Panc1 (cell line): ENCODE measurements around the gene IL1R2. TPM values are rescaled to one million over a fixed set of nuclear protein-coding genes. Genes with fewer than 3 reads are reported as not detected.

Experiments
- ATAC-seq: fragments of 200-7000 bp; cut with Tn5 transposase; 2 replicates; pipeline ENCODE4 v1.9.1; 2020; ENCODE audit warnings: mild to moderate bottlenecking, moderate library complexity
- BruUV-seq: library from RNA; stranded (reverse); fragments of 400-500 nt; replicated peaks from 2 replicates; lab custom pipeline; 2021; lab: Mats Ljungman, UMichigan
- CTCF ChIA-PET: fragments of 300-600 bp; sonication (Branson Sonifier 250); formaldehyde crosslinking; loops from one replicate; lab custom pipeline; 2022; ENCODE audit warnings: antibody characterized with exemption; lab: Charles Lee
- POLR2A ChIA-PET: fragments of 300-600 bp; sonication (Branson Sonifier 250); formaldehyde crosslinking; loops from one replicate; lab custom pipeline; 2022; ENCODE audit warnings: antibody characterized with exemption; lab: Charles Lee
- DNase-seq: peaks from one replicate; pipeline ENCODE4 v3.0.0-alpha.2; 2010; ENCODE audit warnings: low read depth, low spot score
- H3K27ac ChIP-seq: 2 replicates; pipeline ENCODE4 v1.5.1; 2011; ENCODE audit warnings: mild to moderate bottlenecking, low read length, inconsistent platforms
- H3K27me3 ChIP-seq: fragments of 200-500 bp; sonication (Bioruptor generic); 2 replicates; pipeline ENCODE4 v1.6.0; 2014; ENCODE audit warnings: low read length, inconsistent platforms; ENCODE audit not compliant: control insufficient read depth, insufficient read depth
- H3K36me3 ChIP-seq: fragments of 200-500 bp; sonication (Bioruptor generic); 2 replicates; pipeline ENCODE4 v1.5.1; 2014; ENCODE audit warnings: inconsistent platforms, mild to moderate bottlenecking, low read length, moderate library complexity; ENCODE audit not compliant: control insufficient read depth, insufficient read depth
- H3K4me1 ChIP-seq: 2 replicates; pipeline ENCODE4 v1.5.1; 2011; ENCODE audit warnings: inconsistent platforms, mild to moderate bottlenecking, low read length, moderate library complexity; ENCODE audit not compliant: control insufficient read depth, insufficient read depth
- H3K4me3 ChIP-seq, 2 experiments: 2 replicates each; pipeline ENCODE4 v1.5.1; 2011 to 2012; ENCODE audit warnings: low read depth in 2 of 2, low read length in 2 of 2, mild to moderate bottlenecking in 2 of 2, inconsistent platforms in 1 of 2, moderate library complexity in 1 of 2
- H3K9me3 ChIP-seq: fragments of 200-500 bp; sonication (Bioruptor generic); 2 replicates; pipeline ENCODE4 v1.5.1; 2014; ENCODE audit warnings: low read depth, mild to moderate bottlenecking, inconsistent platforms, low read length, moderate library complexity; ENCODE audit not compliant: control insufficient read depth, insufficient read depth
- POLR2AphosphoS5 ChIP-seq: IDR thresholded peaks from 2 replicates; pipeline ENCODE4 v1.6.1; 2012; ENCODE audit warnings: mild to moderate bottlenecking, low read depth, low read length, moderate library complexity
- SIN3A ChIP-seq: IDR thresholded peaks from 2 replicates; pipeline ENCODE4 v1.6.1; 2012; ENCODE audit warnings: low read depth, mild to moderate bottlenecking, low read length, moderate library complexity, borderline replicate concordance; ENCODE audit not compliant: insufficient read depth
- TCF7L2 ChIP-seq: IDR thresholded peaks from 2 replicates; pipeline ENCODE4 v1.6.1; 2011; ENCODE audit warnings: mild to moderate bottlenecking, low read depth, low read length, inconsistent platforms
- in situ Hi-C: cut with HindIII; loops from 2 replicates; pipeline ENCODE4 v1.10.0; 2016; ENCODE audit warnings: low sequenced_read_pairs, low pct_unique_long_range_greater_than_20kb
- intact Hi-C: fragments of 100-400 bp; cut with micrococcal nuclease; formaldehyde crosslinking; loops from one replicate; pipeline ENCODE4 v1.10.0; 2022; ENCODE audit not compliant: unreplicated experiment
- total RNA-seq: library from RNA; stranded (reverse); gene quantifications from one replicate; pipeline ENCODE4 v1.2.1, GENCODE V29; 2021; ENCODE audit not compliant: unreplicated experiment
- TF ChIP-seq, protein P1 (sequence below), 2 experiments: IDR thresholded peaks; 2 replicates each; pipeline ENCODE4 v1.6.1; 2011 to 2012; ENCODE audit warnings: low read depth in 2 of 2, control low read depth in 1 of 2, low read length in 1 of 2, mild to moderate bottlenecking in 1 of 2, moderate library complexity in 1 of 2; ENCODE audit not compliant: insufficient read depth in 1 of 2
- TF ChIP-seq, protein P2 (sequence below): fragments of 450-650 bp; IDR thresholded peaks from 2 replicates; pipeline ENCODE4 v1.5.1; 2017; ENCODE audit warnings: mild to moderate bottlenecking

Gene IL1R2
- total RNA-seq, 1 experiment from 2014 or later: 0.15 TPM

DNA sequence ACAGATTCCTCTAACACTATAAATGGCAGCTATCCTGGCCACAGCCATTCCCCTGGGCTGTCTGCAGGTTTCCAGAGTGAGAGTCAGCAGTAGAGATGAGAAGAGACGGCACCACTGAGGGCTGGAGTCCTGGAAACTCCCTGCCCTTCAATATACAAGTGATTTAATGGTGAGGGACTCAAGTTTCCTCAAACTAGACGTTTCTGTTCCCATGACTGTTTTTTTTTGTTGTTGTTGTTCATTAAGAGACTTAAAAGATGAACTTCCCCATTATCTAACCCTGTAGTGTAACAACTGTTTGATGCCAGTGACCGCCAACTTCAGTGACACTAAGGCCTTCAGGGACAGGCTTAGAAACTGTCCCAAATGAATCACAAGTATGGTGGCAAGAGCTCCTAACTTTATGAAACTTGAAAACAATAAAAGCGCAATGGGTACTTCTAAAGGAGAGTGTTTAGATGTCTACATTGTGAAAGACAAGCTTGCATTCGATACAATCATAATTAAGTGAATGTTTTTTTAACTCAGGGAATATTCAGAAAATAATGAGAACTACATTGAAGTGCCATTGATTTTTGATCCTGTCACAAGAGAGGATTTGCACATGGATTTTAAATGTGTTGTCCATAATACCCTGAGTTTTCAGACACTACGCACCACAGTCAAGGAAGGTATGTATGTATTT lies 34.0 kb downstream of the IL1R2 start:
- ChIA-PET CTCF (interaction anchor here (0.6 kb wide), 1 partner anchor 90 kb away, joined by 7 read pairs; no protein-coding TSS in a partner anchor), POLR2A (interaction anchor here (0.6 kb wide), 1 partner anchor 1169 kb away, joined by 7 read pairs; no protein-coding TSS in a partner anchor)
- intact Hi-C loops (no loop called here), in situ Hi-C loops (no loop called here)
- Histone ChIP-seq H3K27ac (no peak overlapping the region), H3K4me1 (no peaks in the 10 kb centered on the region), H3K36me3 (no peaks in the 10 kb centered on the region), H3K4me3 (no peak overlapping the region), H3K9me3 (no peaks in the 10 kb centered on the region), H3K27me3 (peaks cover 2% of the 10 kb centered on the region; the same call in 1 of the 2 replicates)
- ATAC-seq (no peak), DNase-seq (no peak)
- no TSS peak for BruUV-seq
- TF ChIP-seq, protein P1, sequence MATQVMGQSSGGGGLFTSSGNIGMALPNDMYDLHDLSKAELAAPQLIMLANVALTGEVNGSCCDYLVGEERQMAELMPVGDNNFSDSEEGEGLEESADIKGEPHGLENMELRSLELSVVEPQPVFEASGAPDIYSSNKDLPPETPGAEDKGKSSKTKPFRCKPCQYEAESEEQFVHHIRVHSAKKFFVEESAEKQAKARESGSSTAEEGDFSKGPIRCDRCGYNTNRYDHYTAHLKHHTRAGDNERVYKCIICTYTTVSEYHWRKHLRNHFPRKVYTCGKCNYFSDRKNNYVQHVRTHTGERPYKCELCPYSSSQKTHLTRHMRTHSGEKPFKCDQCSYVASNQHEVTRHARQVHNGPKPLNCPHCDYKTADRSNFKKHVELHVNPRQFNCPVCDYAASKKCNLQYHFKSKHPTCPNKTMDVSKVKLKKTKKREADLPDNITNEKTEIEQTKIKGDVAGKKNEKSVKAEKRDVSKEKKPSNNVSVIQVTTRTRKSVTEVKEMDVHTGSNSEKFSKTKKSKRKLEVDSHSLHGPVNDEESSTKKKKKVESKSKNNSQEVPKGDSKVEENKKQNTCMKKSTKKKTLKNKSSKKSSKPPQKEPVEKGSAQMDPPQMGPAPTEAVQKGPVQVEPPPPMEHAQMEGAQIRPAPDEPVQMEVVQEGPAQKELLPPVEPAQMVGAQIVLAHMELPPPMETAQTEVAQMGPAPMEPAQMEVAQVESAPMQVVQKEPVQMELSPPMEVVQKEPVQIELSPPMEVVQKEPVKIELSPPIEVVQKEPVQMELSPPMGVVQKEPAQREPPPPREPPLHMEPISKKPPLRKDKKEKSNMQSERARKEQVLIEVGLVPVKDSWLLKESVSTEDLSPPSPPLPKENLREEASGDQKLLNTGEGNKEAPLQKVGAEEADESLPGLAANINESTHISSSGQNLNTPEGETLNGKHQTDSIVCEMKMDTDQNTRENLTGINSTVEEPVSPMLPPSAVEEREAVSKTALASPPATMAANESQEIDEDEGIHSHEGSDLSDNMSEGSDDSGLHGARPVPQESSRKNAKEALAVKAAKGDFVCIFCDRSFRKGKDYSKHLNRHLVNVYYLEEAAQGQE (IDR thresholded peaks at IDR 0.05; ENCODE audit: insufficient read depth in 1 of 2, low read depth in 2 of 2, low read length in 1 of 2): no peak
- no peak for TF ChIP-seq TCF7L2
- TF ChIP-seq, protein P2, sequence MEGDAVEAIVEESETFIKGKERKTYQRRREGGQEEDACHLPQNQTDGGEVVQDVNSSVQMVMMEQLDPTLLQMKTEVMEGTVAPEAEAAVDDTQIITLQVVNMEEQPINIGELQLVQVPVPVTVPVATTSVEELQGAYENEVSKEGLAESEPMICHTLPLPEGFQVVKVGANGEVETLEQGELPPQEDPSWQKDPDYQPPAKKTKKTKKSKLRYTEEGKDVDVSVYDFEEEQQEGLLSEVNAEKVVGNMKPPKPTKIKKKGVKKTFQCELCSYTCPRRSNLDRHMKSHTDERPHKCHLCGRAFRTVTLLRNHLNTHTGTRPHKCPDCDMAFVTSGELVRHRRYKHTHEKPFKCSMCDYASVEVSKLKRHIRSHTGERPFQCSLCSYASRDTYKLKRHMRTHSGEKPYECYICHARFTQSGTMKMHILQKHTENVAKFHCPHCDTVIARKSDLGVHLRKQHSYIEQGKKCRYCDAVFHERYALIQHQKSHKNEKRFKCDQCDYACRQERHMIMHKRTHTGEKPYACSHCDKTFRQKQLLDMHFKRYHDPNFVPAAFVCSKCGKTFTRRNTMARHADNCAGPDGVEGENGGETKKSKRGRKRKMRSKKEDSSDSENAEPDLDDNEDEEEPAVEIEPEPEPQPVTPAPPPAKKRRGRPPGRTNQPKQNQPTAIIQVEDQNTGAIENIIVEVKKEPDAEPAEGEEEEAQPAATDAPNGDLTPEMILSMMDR: no peak
- TF ChIP-seq SIN3A: no peak
- TF ChIP-seq POLR2AphosphoS5: no peak

DNA sequence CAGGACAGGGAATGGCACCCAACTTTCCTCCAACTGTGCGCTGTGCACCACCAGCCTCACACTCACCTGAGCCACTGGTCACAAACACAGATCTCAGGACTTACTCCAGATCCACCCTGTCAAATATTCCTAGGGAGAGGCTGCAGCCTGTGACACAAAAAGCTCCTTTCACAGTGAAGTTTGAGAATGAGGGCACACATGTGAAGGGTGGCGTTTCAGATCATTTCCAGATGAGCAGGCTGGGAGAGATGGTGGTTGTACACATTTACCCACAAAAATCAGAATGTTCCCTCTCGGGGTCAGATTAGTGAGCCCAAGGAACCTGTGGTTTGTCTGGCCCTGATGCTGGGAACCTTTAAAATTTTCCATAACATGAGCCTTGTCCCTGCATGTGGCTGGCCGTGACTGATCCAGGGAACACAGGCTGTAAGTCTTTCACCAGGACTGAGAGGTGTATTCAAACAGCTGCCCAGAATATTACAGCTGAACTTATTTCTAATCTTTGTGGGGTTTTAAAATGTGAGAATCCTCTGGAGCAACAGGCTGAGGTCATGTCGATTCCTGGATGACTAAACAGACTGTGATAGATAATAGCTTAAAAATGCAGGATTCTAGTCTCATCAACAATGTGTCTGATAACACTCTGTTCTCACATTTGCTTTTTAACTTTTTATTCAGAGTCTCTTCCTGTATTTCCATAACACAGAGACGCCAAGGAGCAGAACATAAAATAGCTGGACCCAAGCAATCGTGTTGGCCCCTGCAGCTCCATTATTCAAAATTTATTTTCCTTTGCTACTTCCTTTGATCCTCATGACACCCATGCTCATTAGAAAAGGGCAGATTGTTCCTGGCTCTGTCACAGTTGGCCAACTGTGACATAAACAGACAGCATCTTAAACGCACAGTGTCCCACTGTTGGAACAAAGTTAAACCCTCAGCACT lies 35.5 kb downstream of the IL1R2 start:
- in situ Hi-C loops (no loop called here), intact Hi-C loops (no loop called here)
- POLR2A ChIA-PET: no interaction called here
- no peaks in the 10 kb centered on the region for H3K9me3 ChIP-seq
- no peak overlapping the region for H3K27ac ChIP-seq
- ATAC-seq (no peak), DNase-seq (no peak)
- H3K4me1 ChIP-seq: no peaks in the 10 kb centered on the region
- no peaks in the 10 kb centered on the region for H3K36me3 ChIP-seq
- BruUV-seq: no TSS peak
- CTCF ChIA-PET: no interaction called here
- no peak overlapping the region for H3K4me3 ChIP-seq
- H3K27me3 ChIP-seq: peaks cover 2% of the 10 kb centered on the region; the same call in 1 of the 2 replicates
- TF ChIP-seq TCF7L2: no peak
- TF ChIP-seq, protein P2: no peak
- no peak for TF ChIP-seq POLR2AphosphoS5
- TF ChIP-seq, protein P1 (IDR thresholded peaks at IDR 0.05; ENCODE audit: insufficient read depth in 1 of 2, low read depth in 2 of 2, low read length in 1 of 2): no peak
- TF ChIP-seq SIN3A: no peak
